Subcutaneous abdominal adipose tissue (tissue), 5 donors: ENCODE data around the gene SH3GLB1.
A peak's percentile ranks its signal among the peaks of the same experiment; 100 is the strongest.

Experiments
- H3K27ac ChIP-seq: one replicate; pipeline ENCODE4 v1.7.0; 2013; ENCODE audit warnings: low read depth, mild to moderate bottlenecking, inconsistent platforms, low read length, moderate library complexity
- H3K27me3 ChIP-seq, 5 donors: one replicate each; pipeline ENCODE4 v1.7.0; 2013; ENCODE audit warnings: low read length in 5 of 5, inconsistent platforms in 1 of 5; ENCODE audit not compliant: control insufficient read depth in 5 of 5, insufficient read depth in 4 of 5
- H3K36me3 ChIP-seq, 5 donors: one replicate each; pipeline ENCODE4 v1.7.0; 2013; ENCODE audit warnings: low read length in 5 of 5; ENCODE audit not compliant: control insufficient read depth in 5 of 5, insufficient read depth in 5 of 5
- H3K4me1 ChIP-seq, 5 donors: one replicate each; pipeline ENCODE4 v1.7.0; 2013; ENCODE audit warnings: low read length in 5 of 5, mild to moderate bottlenecking in 3 of 5, moderate library complexity in 1 of 5; ENCODE audit not compliant: control insufficient read depth in 5 of 5, insufficient read depth in 5 of 5
- H3K4me3 ChIP-seq, 5 donors: one replicate each; pipeline ENCODE4 v1.7.0; 2013; ENCODE audit warnings: low read length in 5 of 5, low read depth in 1 of 5
- H3K9ac ChIP-seq, 5 donors: one replicate each; pipeline ENCODE4 v1.7.0; 2013; ENCODE audit warnings: low read length in 5 of 5, mild to moderate bottlenecking in 4 of 5, moderate library complexity in 3 of 5
- H3K9me3 ChIP-seq, 5 donors: one replicate each; pipeline ENCODE4 v1.7.0; 2013; ENCODE audit warnings: low read length in 5 of 5; ENCODE audit not compliant: control insufficient read depth in 5 of 5
- donor health status: healthy.
- donor health status: healthy.
- donor health status: healthy.
- donor health status: healthy.
- donor health status: healthy.

Gene SH3GLB1

DNA sequence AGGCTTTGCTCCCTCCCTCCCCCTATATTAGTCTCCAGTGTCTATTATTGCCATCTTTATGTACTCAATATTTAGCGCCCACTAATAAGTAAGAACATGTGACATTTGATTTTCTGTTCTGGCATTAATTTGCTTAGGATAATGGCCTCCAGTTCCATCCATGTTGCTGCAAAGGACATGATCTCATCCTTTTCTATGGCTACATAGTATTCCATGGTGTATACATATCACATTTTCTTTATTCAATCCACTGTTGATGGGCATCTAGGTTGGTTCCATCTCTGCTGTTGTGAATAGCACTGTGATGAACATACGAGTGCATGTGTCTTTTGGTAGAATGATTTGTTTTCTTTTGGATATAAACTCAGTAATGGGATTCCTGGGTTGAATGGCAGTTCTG, 61.3 kb downstream of the SH3GLB1 start:
- Histone ChIP-seq H3K27me3 (no peaks in the 10 kb centered on the region), H3K9ac (no peak overlapping the region), H3K36me3 (no peaks in the 10 kb centered on the region), H3K4me1 (no peaks in the 10 kb centered on the region), H3K9me3 (peaks cover 0 to 4% (median 0%) of the 10 kb centered on the region in 5 donors), H3K4me3 (no peak overlapping the region), H3K27ac (no peak overlapping the region)

DNA sequence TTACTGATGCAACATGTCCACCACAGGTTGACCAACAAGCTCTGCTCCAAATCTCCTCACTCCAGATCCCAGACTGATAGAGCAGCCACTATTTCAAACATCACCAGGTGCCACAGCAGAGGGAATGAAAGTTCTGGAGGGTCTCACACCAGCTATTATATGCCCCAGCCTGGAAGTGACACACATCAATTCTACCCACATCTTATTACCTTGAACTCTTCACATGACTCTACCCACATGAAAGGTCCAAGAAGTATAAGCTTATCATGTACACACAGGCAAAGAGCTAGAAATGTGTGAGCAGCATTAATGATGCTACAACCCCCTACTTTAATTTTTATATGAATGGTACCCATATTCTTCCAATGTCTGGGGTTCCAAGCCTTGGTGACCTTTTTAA, 64.2 kb downstream of the SH3GLB1 start:
- no peaks in the 10 kb centered on the region for H3K36me3 ChIP-seq

DNA sequence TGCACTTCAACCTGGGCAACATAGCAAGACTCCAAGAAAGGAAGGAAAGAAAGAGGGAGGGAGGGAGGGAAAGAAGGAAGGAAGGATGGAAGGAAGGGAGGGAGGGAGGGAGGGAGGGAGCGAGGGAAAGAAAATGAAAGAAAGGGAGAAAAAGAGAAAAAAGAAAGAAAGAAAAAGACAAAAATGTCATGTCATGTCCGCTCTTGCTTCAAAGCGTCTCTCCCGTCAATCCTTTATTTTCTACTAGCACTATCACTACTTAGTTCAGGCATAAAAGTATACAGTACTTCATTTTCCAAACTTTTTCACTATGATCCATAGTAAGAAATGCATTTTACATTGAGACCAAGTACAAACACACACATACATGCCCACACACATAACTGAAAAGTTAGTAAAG, 64.7 kb downstream of the SH3GLB1 start:
- H3K9ac ChIP-seq, result no peak overlapping the region
- H3K4me1 ChIP-seq, result peaks cover 0 to 11% (median 10%) of the 10 kb centered on the region in 5 donors
- no peaks in the 10 kb centered on the region for H3K27me3 ChIP-seq
- no peak overlapping the region for H3K27ac ChIP-seq
- no peaks in the 10 kb centered on the region for H3K36me3 ChIP-seq
- no peak overlapping the region for H3K4me3 ChIP-seq
- H3K9me3 ChIP-seq, result peaks cover 0 to 4% (median 0%) of the 10 kb centered on the region in 5 donors

More for the DNA sequence above, 64.2 kb downstream of the SH3GLB1 start:
- Histone ChIP-seq H3K9me3 (peaks cover 0 to 4% (median 0%) of the 10 kb centered on the region in 5 donors), H3K27ac (no peak overlapping the region), H3K4me3 (no peak overlapping the region), H3K9ac (no peak overlapping the region), H3K4me1 (peaks cover 0 to 6% (median 5%) of the 10 kb centered on the region in 5 donors), H3K27me3 (no peaks in the 10 kb centered on the region)

DNA sequence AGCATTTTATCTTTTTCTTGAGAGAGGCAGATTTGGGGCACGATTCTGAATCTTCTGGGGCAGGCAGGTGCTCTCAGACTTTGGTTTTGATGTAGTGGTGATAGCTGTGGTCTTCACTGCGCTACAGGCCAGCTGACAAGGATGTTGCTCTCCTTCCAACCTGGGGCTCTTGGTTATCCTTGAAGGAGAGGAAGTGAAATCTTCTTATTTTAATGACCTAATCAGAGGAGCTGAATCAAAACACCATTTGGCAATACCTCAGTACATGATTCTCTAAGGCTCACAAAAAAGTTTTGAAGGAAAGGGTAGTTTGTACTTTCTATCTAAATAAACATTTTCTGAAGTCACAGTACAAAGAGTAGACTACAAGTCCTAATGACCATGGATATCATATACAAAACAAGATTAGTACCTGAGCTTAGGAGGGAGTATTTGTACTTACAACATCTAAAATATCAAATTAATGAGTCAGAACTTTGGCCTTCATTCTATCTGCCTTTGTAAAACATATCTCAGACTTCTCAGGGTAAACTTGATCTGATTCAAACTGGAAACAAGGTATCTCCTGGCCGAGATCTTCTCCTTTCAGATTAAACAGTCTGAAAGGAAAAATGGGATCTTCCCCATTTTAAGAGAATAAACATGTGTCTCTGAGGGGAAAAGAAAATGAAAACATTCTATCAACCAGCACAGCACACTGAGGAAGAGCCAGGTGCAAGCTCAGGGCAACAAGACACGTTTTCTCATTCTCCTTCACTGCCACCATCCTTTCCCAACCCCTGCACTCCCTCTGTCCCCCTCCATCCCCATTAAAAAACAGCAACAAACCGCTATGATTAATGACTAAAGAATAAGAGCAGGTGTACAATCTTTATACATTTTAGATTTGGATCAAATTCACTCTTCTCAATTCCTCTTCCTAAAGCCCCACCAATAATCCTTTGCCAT, 69.2 kb downstream of the SH3GLB1 start:
- H3K27ac ChIP-seq, result peak overlapping the region; percentile 79

DNA sequence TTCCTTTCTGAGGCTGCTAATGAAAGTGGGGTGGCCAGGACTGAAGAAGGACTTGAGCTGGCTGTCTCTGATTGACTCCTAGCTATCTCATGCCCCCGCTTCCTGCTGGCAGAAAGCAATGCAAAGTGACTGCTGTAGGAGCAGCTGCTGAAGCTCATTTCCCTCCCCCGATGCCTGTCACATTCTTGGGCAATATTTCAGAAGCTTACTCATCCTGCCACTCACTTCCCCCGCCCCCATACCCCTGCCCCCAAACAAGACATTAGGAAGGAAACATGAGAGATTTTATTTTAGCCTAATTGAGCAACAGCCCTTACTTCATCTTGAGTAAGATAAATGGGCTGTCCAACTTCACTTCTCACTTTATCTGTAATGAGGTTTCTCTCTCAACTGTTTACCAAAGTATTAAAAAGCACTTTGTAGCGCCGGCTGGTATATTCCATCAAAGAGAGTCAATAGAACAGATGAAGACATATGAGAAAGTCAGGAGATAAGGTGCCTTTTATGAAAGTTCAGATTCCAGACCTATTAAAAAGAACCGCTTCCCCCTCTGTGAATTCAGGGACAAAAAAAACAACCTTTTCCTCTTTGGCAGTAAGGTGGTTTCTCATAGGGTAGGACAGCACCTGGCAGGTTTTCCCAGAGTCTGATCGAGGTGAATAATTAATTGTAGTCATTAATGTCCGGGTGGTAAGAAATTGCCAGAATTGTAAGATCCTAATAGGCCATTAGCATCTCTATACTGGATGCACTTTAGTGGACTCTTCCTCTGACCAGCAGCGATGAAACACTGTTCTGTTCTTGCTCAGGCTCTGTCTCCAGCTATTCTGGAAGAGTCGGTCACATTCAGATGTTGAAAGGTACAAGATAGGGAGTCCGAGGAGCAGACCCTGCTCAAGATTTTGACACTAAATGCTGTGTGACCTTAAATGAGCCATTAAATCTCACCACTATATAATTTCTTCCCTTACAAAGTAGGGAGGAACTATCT, 70.2 kb downstream of the SH3GLB1 start:
- H3K27me3 ChIP-seq, result no peaks in the 10 kb centered on the region
- no peaks in the 10 kb centered on the region for H3K9me3 ChIP-seq
- no peaks in the 10 kb centered on the region for H3K36me3 ChIP-seq
- H3K4me3 ChIP-seq, result no peak overlapping the region
- peak overlapping the region; percentile 83 for H3K27ac ChIP-seq
- peak overlapping the region in 3 of 5 donors; percentile 24 to 66 (median 58) for H3K9ac ChIP-seq
- peaks cover 0 to 33% (median 27%) of the 10 kb centered on the region in 5 donors for H3K4me1 ChIP-seq

More for the DNA sequence above, 69.2 kb downstream of the SH3GLB1 start:
- Histone ChIP-seq H3K4me1 (peaks cover 0 to 33% (median 24%) of the 10 kb centered on the region in 5 donors), H3K9me3 (no peaks in the 10 kb centered on the region), H3K4me3 (no peak overlapping the region), H3K36me3 (no peaks in the 10 kb centered on the region), H3K27me3 (no peaks in the 10 kb centered on the region), H3K9ac (peak overlapping the region in 4 of 5 donors; percentile 24 to 66 (median 56))

DNA sequence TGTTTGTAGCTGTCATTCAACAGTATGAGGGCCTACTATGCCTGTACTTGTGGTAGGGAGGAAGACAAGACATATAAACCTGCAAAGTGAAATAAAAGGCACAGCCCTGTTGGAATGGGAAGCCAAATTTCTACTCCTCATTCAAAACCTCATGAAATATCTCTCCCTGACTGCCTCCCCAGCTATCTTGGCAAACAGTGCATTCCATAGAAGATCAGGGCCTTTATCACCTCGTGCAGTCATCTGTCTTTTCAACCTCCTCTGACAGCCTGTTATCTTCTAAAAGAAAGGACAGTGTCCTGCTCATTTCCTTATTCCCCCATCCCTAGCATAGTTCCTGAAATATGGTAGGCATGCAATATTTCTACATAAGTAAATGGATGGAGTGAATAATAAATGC, 71.0 kb downstream of the SH3GLB1 start:
- H3K27me3 ChIP-seq, result no peaks in the 10 kb centered on the region
- H3K36me3 ChIP-seq, result no peaks in the 10 kb centered on the region
- H3K9me3 ChIP-seq, result no peaks in the 10 kb centered on the region
- H3K9ac ChIP-seq, result peak overlapping the region in 1 of 5 donors; percentile 57
- peak overlapping the region; percentile 83 for H3K27ac ChIP-seq
- H3K4me1 ChIP-seq, result peaks cover 0 to 33% (median 29%) of the 10 kb centered on the region in 5 donors
- H3K4me3 ChIP-seq, result no peak overlapping the region

DNA sequence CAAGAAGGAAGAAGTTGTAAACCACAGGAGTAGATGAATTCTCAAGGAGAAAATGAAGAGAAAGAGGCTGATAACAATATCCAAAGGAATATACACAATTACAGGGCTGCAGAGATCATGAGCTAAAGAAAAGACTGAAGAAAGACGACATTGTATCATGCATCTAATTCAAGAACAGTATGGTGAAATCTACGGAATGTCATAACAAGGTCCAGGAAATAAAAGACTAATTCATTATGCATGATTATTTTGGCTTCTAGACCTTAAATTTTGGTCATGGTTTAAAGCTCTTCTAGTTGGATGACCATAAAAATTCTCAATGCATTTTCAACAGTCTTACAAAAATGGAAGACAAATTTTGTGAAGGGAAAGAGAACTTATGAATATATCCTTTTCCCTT, 71.7 kb downstream of the SH3GLB1 start:
- no peaks in the 10 kb centered on the region for H3K9me3 ChIP-seq
- no peaks in the 10 kb centered on the region for H3K27me3 ChIP-seq
- H3K4me3 ChIP-seq, result no peak overlapping the region
- H3K9ac ChIP-seq, result no peak overlapping the region
- peak overlapping the region; percentile 83 for H3K27ac ChIP-seq
- no peaks in the 10 kb centered on the region for H3K36me3 ChIP-seq
- peaks cover 2 to 38% (median 33%) of the 10 kb centered on the region in 5 donors for H3K4me1 ChIP-seq

DNA sequence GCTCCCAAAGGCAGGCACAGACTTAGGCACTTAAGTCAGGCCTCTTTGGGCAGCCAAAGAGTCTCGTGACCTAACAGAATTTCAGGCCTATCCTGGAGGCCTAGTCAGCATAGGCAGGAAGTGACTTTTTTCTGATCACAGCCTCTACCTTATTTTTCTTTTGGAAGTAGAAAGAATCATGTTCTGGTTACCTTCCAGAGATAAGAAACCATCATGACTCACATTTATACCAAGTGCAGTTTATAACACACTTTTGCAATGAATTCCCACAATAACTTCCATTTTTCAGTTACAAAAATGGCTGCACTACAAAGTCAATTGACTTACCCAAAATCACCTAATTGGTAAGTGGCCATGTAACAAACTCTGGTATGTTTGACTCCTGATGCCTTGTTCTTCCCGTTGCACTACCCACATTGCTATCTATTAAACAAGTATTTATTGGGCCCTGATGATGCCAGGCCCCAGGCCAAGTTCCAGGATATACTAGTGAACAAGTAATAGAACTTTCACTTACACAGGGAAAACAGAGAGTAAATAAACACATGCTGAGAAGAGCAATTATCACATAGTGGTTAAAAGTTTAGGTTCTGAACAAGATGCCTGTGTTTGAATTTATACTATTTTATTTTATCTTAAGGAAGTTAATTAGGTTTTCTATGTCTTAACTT, 74.3 kb downstream of the SH3GLB1 start:
- Histone ChIP-seq H3K9me3 (no peaks in the 10 kb centered on the region), H3K9ac (no peak overlapping the region), H3K4me3 (no peak overlapping the region), H3K27me3 (no peaks in the 10 kb centered on the region), H3K4me1 (peaks cover 2 to 34% (median 26%) of the 10 kb centered on the region in 5 donors), H3K36me3 (no peaks in the 10 kb centered on the region), H3K27ac (peak overlapping the region; percentile 59)

DNA sequence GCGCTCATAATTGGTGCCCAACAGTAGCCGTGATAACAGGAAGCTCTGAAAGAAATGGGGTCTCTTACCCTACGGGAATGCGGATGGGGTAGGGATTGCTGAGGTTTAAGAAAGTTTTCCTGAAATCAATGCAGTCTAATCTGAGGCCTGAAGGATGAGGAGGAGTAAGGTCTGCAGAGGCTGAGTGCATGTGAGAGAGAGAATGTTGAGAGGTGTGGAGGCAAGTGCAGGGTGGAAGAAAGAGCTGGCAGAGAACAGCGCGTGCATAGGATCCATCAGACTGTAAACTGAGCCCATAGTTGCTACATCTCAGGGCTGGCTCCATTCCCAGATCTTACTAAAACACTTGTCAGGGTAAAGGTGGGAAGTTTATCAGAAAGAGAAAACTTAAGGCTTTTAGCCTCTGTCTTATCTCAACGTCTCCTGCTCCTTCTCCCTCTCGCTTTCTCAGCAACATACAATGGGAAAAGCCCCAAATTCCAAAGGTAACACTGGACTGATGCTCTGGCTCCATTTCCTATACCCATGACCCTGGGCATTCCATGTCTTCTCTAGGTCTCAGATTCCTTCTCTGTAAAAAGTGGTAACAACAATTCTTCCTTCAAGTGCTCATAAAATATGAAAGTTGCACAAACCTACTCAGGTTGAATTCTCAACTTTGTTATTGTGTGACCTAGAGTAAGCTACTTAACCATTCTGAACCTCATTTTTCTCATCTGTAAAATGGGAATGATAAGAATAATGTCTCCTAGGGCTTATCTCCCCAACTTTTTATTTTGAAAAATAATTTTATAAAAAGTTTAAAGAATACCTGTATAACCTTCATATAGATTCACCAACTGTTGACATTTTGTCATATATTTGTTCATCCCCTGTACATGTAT, 75.2 kb downstream of the SH3GLB1 start:
- no peaks in the 10 kb centered on the region for H3K36me3 ChIP-seq
- no peaks in the 10 kb centered on the region for H3K27me3 ChIP-seq
- H3K4me3 ChIP-seq, result no peak overlapping the region
- H3K9me3 ChIP-seq, result no peaks in the 10 kb centered on the region
- peaks cover 2 to 28% (median 20%) of the 10 kb centered on the region in 5 donors for H3K4me1 ChIP-seq
- peak overlapping the region in 1 of 5 donors; percentile 34 for H3K9ac ChIP-seq
- peak overlapping the region; percentile 59 for H3K27ac ChIP-seq
